ENCODE results near the gene MAJIN. TPM values are rescaled to one million over a fixed set of nuclear protein-coding genes. Genes with fewer than 3 reads are reported as not detected.

Gene MAJIN
- total RNA-seq, 1 experiment from 2014 or later = not detected

DNA sequence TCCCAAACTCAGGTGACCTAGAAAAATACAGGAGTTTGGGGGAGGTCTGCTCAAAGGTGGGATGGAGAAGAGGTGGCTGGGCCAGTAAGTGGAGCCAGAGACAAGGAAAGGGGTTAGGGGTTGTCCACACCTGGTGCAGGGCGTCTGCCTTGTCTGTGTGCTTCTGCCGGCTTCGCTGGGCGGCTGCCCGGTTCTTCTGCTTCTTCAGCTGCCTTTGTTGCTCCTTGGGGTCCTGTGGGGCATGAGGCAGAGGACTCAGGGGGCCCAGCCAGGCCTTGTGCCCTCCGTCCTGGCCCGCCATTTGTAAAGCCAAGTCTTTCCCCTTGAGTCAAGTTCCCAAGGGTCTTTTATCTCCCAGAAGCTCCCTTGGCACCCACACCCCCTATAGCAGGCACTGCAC is 22.4 kb upstream of the MAJIN start:
- DNase-seq (ENCODE audit: low spot score) = no peak
- intact Hi-C loops (cut with micrococcal nuclease; ENCODE audit: unreplicated experiment) = no loop called here
- CTCF ChIA-PET = no interaction called here
- Histone ChIP-seq H3K27ac (ENCODE audit: low read depth, low read length, poor library complexity, severe bottlenecking) (no peak overlapping the region), H3K9me3 (ENCODE audit: low read depth, low read length, poor library complexity, severe bottlenecking) (no peaks in the 10 kb centered on the region), H3K4me1 (ENCODE audit: insufficient read depth, low read length, poor library complexity, severe bottlenecking) (no peaks in the 10 kb centered on the region), H3K36me3 (ENCODE audit: insufficient read depth, low read length, poor library complexity, severe bottlenecking) (no peaks in the 10 kb centered on the region), H3K4me3 (ENCODE audit: low read depth, low read length, poor library complexity, severe bottlenecking) (no peak overlapping the region), H3K27me3 (replicated peaks; ENCODE audit: insufficient read depth, low read depth, low read length, poor library complexity) (no peaks in the 10 kb centered on the region)
- TF ChIP-seq CTCF (conservative IDR thresholded peaks at IDR 0.05; ENCODE audit: low read depth, low read length) (no peak), EZH2 (IDR thresholded peaks at IDR 0.05; ENCODE audit: borderline replicate concordance, low read depth, low read length, poor library complexity, severe bottlenecking) (no peak)
- POLR2A ChIA-PET (ENCODE audit: low non-redundant PET) = no interaction called here
- BruUV-seq (replicated peaks) = no TSS peak

GRCh38 chr11:64990222-64990923 is 18.5 kb upstream of the MAJIN start:
- TF ChIP-seq CTCF (conservative IDR thresholded peaks at IDR 0.05; ENCODE audit: low read depth, low read length) = no peak
- TF ChIP-seq EZH2 (IDR thresholded peaks at IDR 0.05; ENCODE audit: borderline replicate concordance, low read depth, low read length, poor library complexity, severe bottlenecking) = no peak
- Histone ChIP-seq H3K4me1 (ENCODE audit: insufficient read depth, low read length, poor library complexity, severe bottlenecking) (no peaks in the 10 kb centered on the region), H3K4me3 (ENCODE audit: low read depth, low read length, poor library complexity, severe bottlenecking) (no peak overlapping the region), H3K27me3 (replicated peaks; ENCODE audit: insufficient read depth, low read depth, low read length, poor library complexity) (no peaks in the 10 kb centered on the region), H3K27ac (ENCODE audit: low read depth, low read length, poor library complexity, severe bottlenecking) (no peak overlapping the region), H3K36me3 (ENCODE audit: insufficient read depth, low read length, poor library complexity, severe bottlenecking) (no peaks in the 10 kb centered on the region), H3K9me3 (ENCODE audit: low read depth, low read length, poor library complexity, severe bottlenecking) (no peaks in the 10 kb centered on the region)
- POLR2A ChIA-PET (ENCODE audit: low non-redundant PET) = no interaction called here
- intact Hi-C loops (cut with micrococcal nuclease; ENCODE audit: unreplicated experiment) = no loop called here
- BruUV-seq (replicated peaks) = no TSS peak
- CTCF ChIA-PET = interaction anchor here (0.7 kb wide), 1 partner anchor 541 kb away, joined by 8 read pairs; no protein-coding TSS in a partner anchor
- DNase-seq (ENCODE audit: low spot score) = no peak

GRCh38 chr11:64989416-64989815 is 17.5 kb upstream of the MAJIN start:
- TF ChIP-seq EZH2 (IDR thresholded peaks at IDR 0.05; ENCODE audit: borderline replicate concordance, low read depth, low read length, poor library complexity, severe bottlenecking) = no peak
- no peak for TF ChIP-seq CTCF (conservative IDR thresholded peaks at IDR 0.05; ENCODE audit: low read depth, low read length)
- no peak for DNase-seq (ENCODE audit: low spot score)
- Histone ChIP-seq H3K27me3 (replicated peaks; ENCODE audit: insufficient read depth, low read depth, low read length, poor library complexity) (no peaks in the 10 kb centered on the region), H3K9me3 (ENCODE audit: low read depth, low read length, poor library complexity, severe bottlenecking) (no peaks in the 10 kb centered on the region), H3K4me3 (ENCODE audit: low read depth, low read length, poor library complexity, severe bottlenecking) (no peak overlapping the region), H3K4me1 (ENCODE audit: insufficient read depth, low read length, poor library complexity, severe bottlenecking) (no peaks in the 10 kb centered on the region), H3K27ac (ENCODE audit: low read depth, low read length, poor library complexity, severe bottlenecking) (no peak overlapping the region), H3K36me3 (ENCODE audit: insufficient read depth, low read length, poor library complexity, severe bottlenecking) (no peaks in the 10 kb centered on the region)
- ChIA-PET POLR2A (ENCODE audit: low non-redundant PET) (no interaction called here), CTCF (no interaction called here)
- intact Hi-C loops (cut with micrococcal nuclease; ENCODE audit: unreplicated experiment) = no loop called here
- no TSS peak for BruUV-seq (replicated peaks)
